Endothelial cell (in vitro differentiated cells): ENCODE results near the gene RPL36AL. TPM values are rescaled to one million over a fixed set of nuclear protein-coding genes. Genes with fewer than 3 reads are reported as not detected.
A peak's percentile ranks its signal among the peaks of the same experiment; 100 is the strongest.

Source experiments
- DNase-seq: peaks from one replicate; pipeline ENCODE4 v3.0.0; 2021; ENCODE audit warnings: low spot score
- H3K27ac Mint-ChIP-seq: one replicate; pipeline ENCODE4 v1.8.0; 2021; ENCODE audit warnings: mixed read lengths, inconsistent platforms; ENCODE audit not compliant: unreplicated experiment
- H3K27me3 Mint-ChIP-seq: one replicate; pipeline ENCODE4 v1.8.0; 2021; ENCODE audit warnings: mild to moderate bottlenecking, moderate library complexity, mixed read lengths, inconsistent platforms; ENCODE audit not compliant: unreplicated experiment
- H3K36me3 Mint-ChIP-seq: one replicate; pipeline ENCODE4 v1.8.0; 2021; ENCODE audit warnings: mild to moderate bottlenecking, low read depth, mixed read lengths, inconsistent platforms; ENCODE audit not compliant: unreplicated experiment
- H3K4me1 Mint-ChIP-seq: one replicate; pipeline ENCODE4 v1.8.0; 2021; ENCODE audit warnings: mild to moderate bottlenecking, mixed read lengths, inconsistent platforms; ENCODE audit not compliant: unreplicated experiment
- H3K4me3 Mint-ChIP-seq: one replicate; pipeline ENCODE4 v1.8.0; 2021; ENCODE audit warnings: mild to moderate bottlenecking, mixed read lengths, inconsistent platforms; ENCODE audit not compliant: unreplicated experiment
- H3K9me3 Mint-ChIP-seq: one replicate; pipeline ENCODE4 v1.8.0; 2021; ENCODE audit warnings: mixed read lengths, inconsistent platforms; ENCODE audit not compliant: unreplicated experiment
- CTCF ChIP-seq: fragments of 200-600 bp; sonication (generic); IDR thresholded peaks from one replicate; pipeline ENCODE4 v1.5.0; 2021; ENCODE audit warnings: antibody characterized with exemption; ENCODE audit not compliant: unreplicated experiment
- total RNA-seq: library from RNA; stranded (reverse); fragmentation: NEBNext Ultra II Directional; extraction: Animal tissue kit (Norgen Biotek cat#: 25700); gene quantifications from one replicate; pipeline ENCODE4 v1.2.1, GENCODE V29; 2021; ENCODE audit not compliant: unreplicated experiment

The RPL36AL gene
- total RNA-seq, 1 donor from 2014 or later: 186 TPM

- peaks cover 20% of the 10 kb centered on the region for H3K4me1 Mint-ChIP-seq
- peaks cover 17% of the 10 kb centered on the region for H3K36me3 Mint-ChIP-seq
- H3K27ac Mint-ChIP-seq: no peak overlapping the region
- no peak for TF ChIP-seq CTCF
- H3K27me3 Mint-ChIP-seq: peaks cover 22% of the 10 kb centered on the region
- DNase-seq: no peak
- no peaks in the 10 kb centered on the region for H3K9me3 Mint-ChIP-seq
- H3K4me3 Mint-ChIP-seq: peak overlapping the region; percentile 21
These were observed 2.4 kb downstream of the RPL36AL start for GRCh38 chr14:49617852-49618519.

GRCh38 chr14:49615776-49616175 is 4.7 kb downstream of the RPL36AL start:
- Mint-ChIP-seq H3K36me3 (peaks cover 9% of the 10 kb centered on the region), H3K9me3 (no peaks in the 10 kb centered on the region), H3K4me3 (no peak overlapping the region), H3K4me1 (peaks cover 9% of the 10 kb centered on the region), H3K27ac (no peak overlapping the region), H3K27me3 (peaks cover 14% of the 10 kb centered on the region)
- DNase-seq: no peak
- TF ChIP-seq CTCF: no peak

GRCh38 chr14:49614196-49614595 is 6.2 kb downstream of the RPL36AL start:
- no peak for TF ChIP-seq CTCF
- no peaks in the 10 kb centered on the region for H3K9me3 Mint-ChIP-seq
- H3K4me1 Mint-ChIP-seq: peaks cover 7% of the 10 kb centered on the region
- peaks cover 9% of the 10 kb centered on the region for H3K36me3 Mint-ChIP-seq
- H3K27me3 Mint-ChIP-seq: peaks cover 5% of the 10 kb centered on the region
- no peak overlapping the region for H3K4me3 Mint-ChIP-seq
- no peak overlapping the region for H3K27ac Mint-ChIP-seq
- no peak for DNase-seq

GRCh38 chr14:49612671-49613070 is 7.8 kb downstream of the RPL36AL start:
- Mint-ChIP-seq H3K27ac (no peak overlapping the region), H3K36me3 (no peaks in the 10 kb centered on the region), H3K4me1 (no peaks in the 10 kb centered on the region), H3K4me3 (no peak overlapping the region), H3K27me3 (peaks cover 3% of the 10 kb centered on the region), H3K9me3 (no peaks in the 10 kb centered on the region)
- DNase-seq: no peak
- no peak for TF ChIP-seq CTCF

GRCh38 chr14:49612251-49612650 is 8.2 kb downstream of the RPL36AL start:
- no peaks in the 10 kb centered on the region for H3K36me3 Mint-ChIP-seq
- no peak overlapping the region for H3K4me3 Mint-ChIP-seq
- no peak for TF ChIP-seq CTCF
- DNase-seq: no peak
- no peaks in the 10 kb centered on the region for H3K4me1 Mint-ChIP-seq
- no peaks in the 10 kb centered on the region for H3K9me3 Mint-ChIP-seq
- peaks cover 2% of the 10 kb centered on the region for H3K27me3 Mint-ChIP-seq
- H3K27ac Mint-ChIP-seq: no peak overlapping the region
